ENCODE measurements around the gene LGI1.

GRCh38 chr10:93835770-93836169 is 78.0 kb downstream of the LGI1 start:
- TF ChIP-seq, protein P1, sequence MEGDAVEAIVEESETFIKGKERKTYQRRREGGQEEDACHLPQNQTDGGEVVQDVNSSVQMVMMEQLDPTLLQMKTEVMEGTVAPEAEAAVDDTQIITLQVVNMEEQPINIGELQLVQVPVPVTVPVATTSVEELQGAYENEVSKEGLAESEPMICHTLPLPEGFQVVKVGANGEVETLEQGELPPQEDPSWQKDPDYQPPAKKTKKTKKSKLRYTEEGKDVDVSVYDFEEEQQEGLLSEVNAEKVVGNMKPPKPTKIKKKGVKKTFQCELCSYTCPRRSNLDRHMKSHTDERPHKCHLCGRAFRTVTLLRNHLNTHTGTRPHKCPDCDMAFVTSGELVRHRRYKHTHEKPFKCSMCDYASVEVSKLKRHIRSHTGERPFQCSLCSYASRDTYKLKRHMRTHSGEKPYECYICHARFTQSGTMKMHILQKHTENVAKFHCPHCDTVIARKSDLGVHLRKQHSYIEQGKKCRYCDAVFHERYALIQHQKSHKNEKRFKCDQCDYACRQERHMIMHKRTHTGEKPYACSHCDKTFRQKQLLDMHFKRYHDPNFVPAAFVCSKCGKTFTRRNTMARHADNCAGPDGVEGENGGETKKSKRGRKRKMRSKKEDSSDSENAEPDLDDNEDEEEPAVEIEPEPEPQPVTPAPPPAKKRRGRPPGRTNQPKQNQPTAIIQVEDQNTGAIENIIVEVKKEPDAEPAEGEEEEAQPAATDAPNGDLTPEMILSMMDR (conservative IDR thresholded peaks at IDR 0.05 in 1 of 2, IDR thresholded peaks at IDR 0.05 in 1 of 2; ENCODE audit: extremely low read depth in 1 of 2, insufficient read depth in 1 of 2, low read depth in 1 of 2, low read length in 2 of 2): no peak
- no peak for TF ChIP-seq EZH2 (IDR thresholded peaks at IDR 0.05; ENCODE audit: borderline replicate concordance, low read length)
